HepG2 (cell line): Measurements from ENCODE around the gene CARMIL1. TPM values are rescaled to one million over a fixed set of nuclear protein-coding genes. Genes with fewer than 3 reads are reported as not detected.
A peak's percentile ranks its signal among the peaks of the same experiment; 100 is the strongest.

ENCODE experiments used
- ARNT2 ChIP-seq: sonication (generic); formaldehyde crosslinking; IDR thresholded peaks from 2 replicates; pipeline ENCODE4 v1.8.0; 2022; ENCODE audit warnings: mild to moderate bottlenecking, low read depth, missing genetic modification reagents, moderate library complexity
- ESRRA ChIP-seq: sonication (generic); formaldehyde crosslinking; IDR thresholded peaks from 2 replicates; pipeline ENCODE4 v1.5.1; 2020; ENCODE audit warnings: mild to moderate bottlenecking, low read depth, missing genetic modification reagents
- FOXJ3 ChIP-seq: sonication (generic); formaldehyde crosslinking; IDR thresholded peaks from 2 replicates; pipeline ENCODE4 v1.4.0; 2020; ENCODE audit warnings: missing genetic modification reagents, mild to moderate bottlenecking, borderline replicate concordance
- FOXO1 ChIP-seq: sonication (generic); formaldehyde crosslinking; IDR thresholded peaks from 2 replicates; pipeline ENCODE4 v1.4.0; 2020; ENCODE audit warnings: missing genetic modification reagents
- FOXP1 ChIP-seq, 2 experiments: fragments of 450-650 bp in 1 of 2; IDR thresholded peaks; 2 replicates each; pipeline ENCODE4 v1.6.1; 2017 to 2018; ENCODE audit warnings: antibody characterized with exemption in 1 of 2
- GATAD2A ChIP-seq: IDR thresholded peaks from 2 replicates; pipeline ENCODE4 v1.6.1; 2016
- GTF3A ChIP-seq: sonication (generic); formaldehyde crosslinking; conservative IDR thresholded peaks from 2 replicates; pipeline ENCODE4 v1.4.0; 2020; ENCODE audit warnings: mild to moderate bottlenecking, missing genetic modification reagents
- LCORL ChIP-seq, 2 experiments: fragments of 450-650 bp in 1 of 2; sonication (generic) in 1 of 2; formaldehyde crosslinking in 1 of 2; IDR thresholded peaks; 2 replicates each; pipeline versions ENCODE4 v1.5.0 to v1.6.1; 2017 to 2020; ENCODE audit warnings: antibody characterized with exemption in 1 of 2, missing genetic modification reagents in 1 of 2
- MAZ ChIP-seq, 2 experiments: sonication (generic) in 1 of 2; formaldehyde crosslinking in 1 of 2; IDR thresholded peaks; 2 replicates each; pipeline versions ENCODE4 v1.5.0 to v1.6.1; 2012 to 2020; ENCODE audit warnings: low read depth in 2 of 2, mild to moderate bottlenecking in 2 of 2, borderline replicate concordance in 1 of 2, improper control_type of control experiment in 1 of 2, low read length in 1 of 2, missing genetic modification reagents in 1 of 2, moderate library complexity in 1 of 2
- MTA1 ChIP-seq: sonication (generic); formaldehyde crosslinking; IDR thresholded peaks from 2 replicates; pipeline ENCODE4 v1.4.0; 2020; ENCODE audit warnings: missing genetic modification reagents, mild to moderate bottlenecking, borderline replicate concordance
- NFIC ChIP-seq: IDR thresholded peaks from 2 replicates; pipeline ENCODE4 v1.6.1; 2012; ENCODE audit warnings: mild to moderate bottlenecking, low read length, inconsistent platforms
- NR2F1 ChIP-seq, 2 experiments: fragments of 450-650 bp in 1 of 2; formaldehyde crosslinking in 1 of 2; IDR thresholded peaks; 2 replicates each; pipeline versions ENCODE4 v1.5.0 to v1.6.1; 2016 to 2020; ENCODE audit warnings: mild to moderate bottlenecking in 1 of 2, missing compliant biosample characterization in 1 of 2, missing genetic modification reagents in 1 of 2, moderate library complexity in 1 of 2
- REPIN1 ChIP-seq: sonication (generic); formaldehyde crosslinking; IDR thresholded peaks from 2 replicates; pipeline ENCODE4 v1.8.0; 2022; ENCODE audit warnings: missing genetic modification reagents, low read depth, mild to moderate bottlenecking, borderline replicate concordance
- SAP130 ChIP-seq: IDR thresholded peaks from 2 replicates; pipeline ENCODE4 v1.6.1; 2016; ENCODE audit warnings: low read depth
- TEAD3 ChIP-seq: optimal IDR thresholded peaks from 2 replicates; pipeline ENCODE3; 2016; ENCODE audit warnings: borderline replicate concordance
- ZNF207 ChIP-seq: fragments of 450-650 bp; IDR thresholded peaks from 2 replicates; pipeline ENCODE4 v1.6.1; 2016; ENCODE audit warnings: antibody characterized with exemption, borderline replicate concordance
- ZNF501 ChIP-seq: sonication (generic); formaldehyde crosslinking; IDR thresholded peaks from 2 replicates; pipeline ENCODE4 v1.5.1; 2020; ENCODE audit warnings: mild to moderate bottlenecking, moderate library complexity, missing genetic modification reagents
- ZNF614 ChIP-seq: IDR thresholded peaks from 2 replicates; pipeline ENCODE4 v1.6.1; 2018; ENCODE audit warnings: missing biosample characterization, missing genetic modification reagents, inconsistent platforms, borderline replicate concordance
- ZNF629 ChIP-seq: sonication (generic); formaldehyde crosslinking; conservative IDR thresholded peaks from 2 replicates; pipeline ENCODE4 v1.5.0; 2020; ENCODE audit warnings: missing genetic modification reagents
- ZNF678 ChIP-seq: sonication (generic); formaldehyde crosslinking; IDR thresholded peaks from 2 replicates; pipeline ENCODE4 v1.4.0; 2020; ENCODE audit warnings: mild to moderate bottlenecking, missing genetic modification reagents
- ZNF788 ChIP-seq: sonication (generic); formaldehyde crosslinking; IDR thresholded peaks from 2 replicates; pipeline ENCODE4 v1.5.0; 2020; ENCODE audit warnings: mild to moderate bottlenecking, missing genetic modification reagents, borderline replicate concordance
- polyA plus RNA-seq, 8 experiments: library from polyadenylated mRNA; depleted of rRNA in 3 of 8; stranded (reverse) in 7 of 8; unstranded in 1 of 8; fragments of >200 nt; fragmentation: Illumina TruSeq in 4 of 8; extraction: Trizol in 4 of 8; gene quantifications; 2 replicates each; pipeline versions ENCODE4 v1.2.1 to v1.2.3, GENCODE V29; 2011 to 2016; ENCODE audit warnings: low read depth in 4 of 8, missing spikeins in 1 of 8, mixed read lengths in 1 of 8; ENCODE audit not compliant: insufficient read depth in 1 of 8
- total RNA-seq, 5 experiments: library from RNA; depleted of rRNA; stranded (reverse); fragments of >200 nt; fragmentation: Illumina TruSeq; extraction: Trizol; gene quantifications; 2 replicates each; pipeline ENCODE4 v1.2.3, GENCODE V29; 2016; ENCODE audit warnings: low read depth in 1 of 5
- TF ChIP-seq, protein P1 (sequence below): IDR thresholded peaks from 2 replicates; pipeline ENCODE4 v1.6.1; 2016; ENCODE audit warnings: low read depth, missing genetic modification reagents, missing compliant biosample characterization
- TF ChIP-seq, protein P2 (sequence below): sonication (generic); IDR thresholded peaks from 2 replicates; pipeline ENCODE4 v1.6.1; 2016; ENCODE audit warnings: low read depth, borderline replicate concordance
- TF ChIP-seq, protein P3 (sequence below): sonication (generic); formaldehyde crosslinking; IDR thresholded peaks from 2 replicates; pipeline ENCODE4 v1.8.0; 2022; ENCODE audit warnings: mild to moderate bottlenecking, missing genetic modification reagents, moderate library complexity

Gene CARMIL1
- total and polyA plus RNA-seq, 2 of the 13 experiments (the other 11 are each of a cell fraction or from before 2014, with no cell fraction given), result 1.8 to 2.6 TPM

DNA sequence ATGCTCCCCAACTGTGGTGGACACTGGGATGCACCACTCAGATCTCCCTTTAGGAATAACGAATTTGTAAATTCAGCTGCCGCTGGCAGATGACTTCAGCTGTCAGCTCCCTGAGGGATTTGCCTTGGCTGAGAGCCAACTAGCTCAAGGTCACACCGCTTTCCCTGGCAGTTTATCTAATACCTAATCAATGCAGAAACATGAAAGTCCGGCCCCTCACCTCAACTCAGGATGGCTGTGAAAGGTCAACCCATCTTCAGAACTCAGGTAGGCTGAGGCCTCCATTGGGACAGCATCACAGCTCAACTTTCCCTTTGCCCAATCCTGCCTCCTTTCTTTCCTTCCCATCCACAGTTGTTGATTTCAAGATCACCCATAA, 350.0 kb downstream of the CARMIL1 start (continued):
- TF ChIP-seq ZNF629 (CRISPR knock-in tag) (peak; percentile 43), ZNF788 (peak; percentile 68; the same call in 1 of the 2 replicates), ESRRA (CRISPR knock-in tag) (peak; percentile 82; the same call in 1 of the 2 replicates), FOXJ3 (CRISPR knock-in tag) (peak; percentile 63; the same call in 1 of the 2 replicates), REPIN1 (CRISPR knock-in tag) (peak; percentile 28; the same call in 1 of the 2 replicates), GTF3A (CRISPR knock-in tag) (no peak), ZNF207 (no peak), MAZ (IDR thresholded peaks at IDR 0.05; ENCODE audit: borderline replicate concordance, low read depth, low read length) (no peak), MAZ (CRISPR knock-in tag; IDR thresholded peaks at IDR 0.05; ENCODE audit: low read depth) (0 out of 2 replicates have a peak, but pooled peaks have one; percentile 52), ARNT2 (peak; percentile 36; the same call in 1 of the 2 replicates), TEAD3 (CRISPR knock-in tag) (peak; percentile 8), SAP130 (CRISPR knock-in tag) (peak; percentile 23; the same call in 1 of the 2 replicates), GATAD2A (CRISPR knock-in tag) (peak; percentile 78), FOXO1 (CRISPR knock-in tag) (0 out of 2 replicates have a peak, but pooled peaks have one; percentile 40), ZNF501 (peak; percentile 29; the same call in 1 of the 2 replicates), MTA1 (CRISPR knock-in tag) (0 out of 2 replicates have a peak, but pooled peaks have one; percentile 51), NFIC (peak; percentile 93), ZNF678 (CRISPR knock-in tag) (no peak), FOXP1 (IDR thresholded peaks at IDR 0.05) (no peak), FOXP1 (CRISPR knock-in tag; IDR thresholded peaks at IDR 0.05) (peak; percentile 23; the same call in 1 of the 2 replicates), NR2F1 (CRISPR knock-in tag; IDR thresholded peaks at IDR 0.05) (peak in 1 of 2 experiments; percentile 67; a peak in 1 of 4 replicates), ZNF614 (CRISPR knock-in tag) (no peak), LCORL (IDR thresholded peaks at IDR 0.05) (no peak), LCORL (CRISPR knock-in tag; IDR thresholded peaks at IDR 0.05) (peak; percentile 59; the same call in 1 of the 2 replicates)
- TF ChIP-seq, protein P1, sequence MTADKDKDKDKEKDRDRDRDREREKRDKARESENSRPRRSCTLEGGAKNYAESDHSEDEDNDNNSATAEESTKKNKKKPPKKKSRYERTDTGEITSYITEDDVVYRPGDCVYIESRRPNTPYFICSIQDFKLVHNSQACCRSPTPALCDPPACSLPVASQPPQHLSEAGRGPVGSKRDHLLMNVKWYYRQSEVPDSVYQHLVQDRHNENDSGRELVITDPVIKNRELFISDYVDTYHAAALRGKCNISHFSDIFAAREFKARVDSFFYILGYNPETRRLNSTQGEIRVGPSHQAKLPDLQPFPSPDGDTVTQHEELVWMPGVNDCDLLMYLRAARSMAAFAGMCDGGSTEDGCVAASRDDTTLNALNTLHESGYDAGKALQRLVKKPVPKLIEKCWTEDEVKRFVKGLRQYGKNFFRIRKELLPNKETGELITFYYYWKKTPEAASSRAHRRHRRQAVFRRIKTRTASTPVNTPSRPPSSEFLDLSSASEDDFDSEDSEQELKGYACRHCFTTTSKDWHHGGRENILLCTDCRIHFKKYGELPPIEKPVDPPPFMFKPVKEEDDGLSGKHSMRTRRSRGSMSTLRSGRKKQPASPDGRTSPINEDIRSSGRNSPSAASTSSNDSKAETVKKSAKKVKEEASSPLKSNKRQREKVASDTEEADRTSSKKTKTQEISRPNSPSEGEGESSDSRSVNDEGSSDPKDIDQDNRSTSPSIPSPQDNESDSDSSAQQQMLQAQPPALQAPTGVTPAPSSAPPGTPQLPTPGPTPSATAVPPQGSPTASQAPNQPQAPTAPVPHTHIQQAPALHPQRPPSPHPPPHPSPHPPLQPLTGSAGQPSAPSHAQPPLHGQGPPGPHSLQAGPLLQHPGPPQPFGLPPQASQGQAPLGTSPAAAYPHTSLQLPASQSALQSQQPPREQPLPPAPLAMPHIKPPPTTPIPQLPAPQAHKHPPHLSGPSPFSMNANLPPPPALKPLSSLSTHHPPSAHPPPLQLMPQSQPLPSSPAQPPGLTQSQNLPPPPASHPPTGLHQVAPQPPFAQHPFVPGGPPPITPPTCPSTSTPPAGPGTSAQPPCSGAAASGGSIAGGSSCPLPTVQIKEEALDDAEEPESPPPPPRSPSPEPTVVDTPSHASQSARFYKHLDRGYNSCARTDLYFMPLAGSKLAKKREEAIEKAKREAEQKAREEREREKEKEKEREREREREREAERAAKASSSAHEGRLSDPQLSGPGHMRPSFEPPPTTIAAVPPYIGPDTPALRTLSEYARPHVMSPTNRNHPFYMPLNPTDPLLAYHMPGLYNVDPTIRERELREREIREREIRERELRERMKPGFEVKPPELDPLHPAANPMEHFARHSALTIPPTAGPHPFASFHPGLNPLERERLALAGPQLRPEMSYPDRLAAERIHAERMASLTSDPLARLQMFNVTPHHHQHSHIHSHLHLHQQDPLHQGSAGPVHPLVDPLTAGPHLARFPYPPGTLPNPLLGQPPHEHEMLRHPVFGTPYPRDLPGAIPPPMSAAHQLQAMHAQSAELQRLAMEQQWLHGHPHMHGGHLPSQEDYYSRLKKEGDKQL (CRISPR knock-in tag), result no peak; the same call in 1 of the 2 replicates
- TF ChIP-seq, protein P2, sequence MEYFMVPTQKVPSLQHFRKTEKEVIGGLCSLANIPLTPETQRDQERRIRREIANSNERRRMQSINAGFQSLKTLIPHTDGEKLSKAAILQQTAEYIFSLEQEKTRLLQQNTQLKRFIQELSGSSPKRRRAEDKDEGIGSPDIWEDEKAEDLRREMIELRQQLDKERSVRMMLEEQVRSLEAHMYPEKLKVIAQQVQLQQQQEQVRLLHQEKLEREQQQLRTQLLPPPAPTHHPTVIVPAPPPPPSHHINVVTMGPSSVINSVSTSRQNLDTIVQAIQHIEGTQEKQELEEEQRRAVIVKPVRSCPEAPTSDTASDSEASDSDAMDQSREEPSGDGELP, result peak; percentile 31; the same call in 1 of the 2 replicates
- TF ChIP-seq, protein P3, sequence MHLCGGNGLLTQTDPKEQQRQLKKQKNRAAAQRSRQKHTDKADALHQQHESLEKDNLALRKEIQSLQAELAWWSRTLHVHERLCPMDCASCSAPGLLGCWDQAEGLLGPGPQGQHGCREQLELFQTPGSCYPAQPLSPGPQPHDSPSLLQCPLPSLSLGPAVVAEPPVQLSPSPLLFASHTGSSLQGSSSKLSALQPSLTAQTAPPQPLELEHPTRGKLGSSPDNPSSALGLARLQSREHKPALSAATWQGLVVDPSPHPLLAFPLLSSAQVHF (CRISPR knock-in tag), result no peak
